Measurements from ENCODE around the gene HSD17B12. TPM values are rescaled to one million over a fixed set of nuclear protein-coding genes. Genes with fewer than 3 reads are reported as not detected.

The HSD17B12 gene
- total and polyA plus RNA-seq, 8 donors = 64.5 to 150 (median 78.1) TPM

DNA sequence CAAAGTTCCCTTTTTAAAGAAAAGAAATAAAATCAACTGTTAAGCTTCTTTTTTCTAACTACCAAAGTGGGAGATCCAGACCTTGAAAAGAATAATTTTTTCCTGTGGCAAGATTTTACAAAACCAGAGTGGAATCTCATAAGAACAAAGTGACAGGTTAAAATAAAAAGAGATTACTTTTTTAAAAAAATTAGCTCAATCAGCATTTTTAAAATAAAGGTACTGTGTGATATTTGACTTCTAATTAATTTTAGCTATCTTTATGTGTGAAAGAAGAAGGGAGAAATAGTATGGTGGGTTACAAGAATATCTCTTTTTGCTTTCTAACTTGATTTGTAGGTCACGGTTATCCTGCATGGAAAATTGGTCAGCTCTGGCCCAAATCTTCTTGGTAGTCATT is 107.3 kb downstream of the HSD17B12 start:
- no peak overlapping the region for H3K4me3 ChIP-seq
- DNase-seq (no peak), ATAC-seq (no peak)
- TF ChIP-seq, protein P1, sequence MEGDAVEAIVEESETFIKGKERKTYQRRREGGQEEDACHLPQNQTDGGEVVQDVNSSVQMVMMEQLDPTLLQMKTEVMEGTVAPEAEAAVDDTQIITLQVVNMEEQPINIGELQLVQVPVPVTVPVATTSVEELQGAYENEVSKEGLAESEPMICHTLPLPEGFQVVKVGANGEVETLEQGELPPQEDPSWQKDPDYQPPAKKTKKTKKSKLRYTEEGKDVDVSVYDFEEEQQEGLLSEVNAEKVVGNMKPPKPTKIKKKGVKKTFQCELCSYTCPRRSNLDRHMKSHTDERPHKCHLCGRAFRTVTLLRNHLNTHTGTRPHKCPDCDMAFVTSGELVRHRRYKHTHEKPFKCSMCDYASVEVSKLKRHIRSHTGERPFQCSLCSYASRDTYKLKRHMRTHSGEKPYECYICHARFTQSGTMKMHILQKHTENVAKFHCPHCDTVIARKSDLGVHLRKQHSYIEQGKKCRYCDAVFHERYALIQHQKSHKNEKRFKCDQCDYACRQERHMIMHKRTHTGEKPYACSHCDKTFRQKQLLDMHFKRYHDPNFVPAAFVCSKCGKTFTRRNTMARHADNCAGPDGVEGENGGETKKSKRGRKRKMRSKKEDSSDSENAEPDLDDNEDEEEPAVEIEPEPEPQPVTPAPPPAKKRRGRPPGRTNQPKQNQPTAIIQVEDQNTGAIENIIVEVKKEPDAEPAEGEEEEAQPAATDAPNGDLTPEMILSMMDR (IDR thresholded peaks at IDR 0.05) = no peak
- peaks cover 0 to 21% of the 10 kb centered on the region in 2 donors for H3K9me3 ChIP-seq
- intact Hi-C loops (cut with DNase I) = no loop called here
- peak overlapping the region in 1 of 2 donors; percentile 89 for H3K27ac ChIP-seq
- H3K4me1 ChIP-seq = peaks cover 0 to 7% of the 10 kb centered on the region in 2 donors
- H3K36me3 ChIP-seq = peaks cover 0 to 6% of the 10 kb centered on the region in 2 donors
- H3K27me3 ChIP-seq = no peaks in the 10 kb centered on the region

DNA sequence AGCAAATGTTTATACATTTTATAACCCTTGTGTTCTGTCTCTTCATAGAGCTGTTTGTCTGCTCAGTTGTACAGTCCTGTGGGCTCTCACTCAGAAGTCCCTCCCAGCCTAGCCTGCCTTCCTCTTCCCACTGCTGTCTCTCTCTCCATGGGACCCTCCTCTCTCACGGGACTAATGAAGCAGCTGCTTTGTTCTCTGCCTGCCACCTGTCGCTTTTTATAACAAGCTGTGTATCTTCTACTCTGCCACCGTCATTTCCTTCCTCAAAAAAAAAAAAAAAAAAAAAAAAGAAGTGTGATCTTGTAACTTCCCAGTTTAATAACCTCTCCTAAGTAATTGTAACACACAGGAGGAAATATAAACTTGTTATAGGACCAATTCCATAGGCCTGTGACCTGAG is 107.9 kb downstream of the HSD17B12 start:
- DNase-seq (peak in 1 of 4 donors; percentile 1), ATAC-seq (peak; percentile 44)
- Histone ChIP-seq H3K36me3 (peaks cover 0 to 6% of the 10 kb centered on the region in 2 donors), H3K4me3 (no peak overlapping the region), H3K4me1 (peaks cover 0 to 7% of the 10 kb centered on the region in 2 donors), H3K27ac (peak overlapping the region in 1 of 2 donors; percentile 89), H3K27me3 (no peaks in the 10 kb centered on the region), H3K9me3 (peaks cover 0 to 19% of the 10 kb centered on the region in 2 donors)
- intact Hi-C loops (cut with DNase I) = no loop called here
- TF ChIP-seq, protein P1 (IDR thresholded peaks at IDR 0.05) = no peak

DNA sequence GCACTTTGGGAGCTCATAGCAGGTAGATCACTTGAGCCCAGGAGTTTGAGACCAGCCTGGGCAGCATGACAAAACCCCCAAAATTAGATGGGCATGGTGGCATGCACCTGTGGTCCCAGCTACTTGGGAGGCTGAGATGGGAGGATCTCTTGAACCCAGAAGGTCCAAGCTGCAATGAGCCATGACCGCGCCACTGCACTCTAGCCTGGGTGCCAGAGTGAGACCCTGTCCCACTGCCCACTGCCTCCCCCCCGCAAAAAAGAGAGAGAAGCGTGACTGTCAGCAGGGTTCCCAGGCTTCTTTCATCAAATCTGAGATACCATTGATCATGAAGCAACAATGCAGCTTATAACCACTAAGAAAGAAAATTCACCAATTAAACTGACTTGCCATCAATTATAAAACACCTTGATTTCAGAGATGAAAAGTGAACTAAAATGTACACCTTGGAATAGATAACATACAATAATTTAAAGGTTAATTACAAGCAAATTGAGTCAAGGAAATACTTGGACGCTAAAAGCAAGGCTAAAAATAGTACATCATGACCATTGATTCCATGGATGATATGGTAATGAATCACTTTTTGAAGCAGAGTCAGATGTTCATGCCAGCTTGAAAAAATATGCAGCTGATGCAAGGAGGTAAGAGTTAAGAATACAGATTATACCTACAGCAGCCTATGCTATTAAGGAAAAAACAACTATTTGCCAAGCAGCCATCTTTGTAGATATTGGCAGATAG is 109.3 kb downstream of the HSD17B12 start:
- no peaks in the 10 kb centered on the region for H3K27me3 ChIP-seq
- intact Hi-C loops (cut with DNase I) = no loop called here
- TF ChIP-seq, protein P1 (IDR thresholded peaks at IDR 0.05) = no peak
- H3K9me3 ChIP-seq = peaks cover 0 to 5% of the 10 kb centered on the region in 2 donors
- H3K27ac ChIP-seq = no peak overlapping the region
- peaks cover 0 to 7% of the 10 kb centered on the region in 2 donors for H3K4me1 ChIP-seq
- ATAC-seq = no peak
- no peaks in the 10 kb centered on the region for H3K36me3 ChIP-seq
- no peak overlapping the region for H3K4me3 ChIP-seq
- DNase-seq = no peak

DNA sequence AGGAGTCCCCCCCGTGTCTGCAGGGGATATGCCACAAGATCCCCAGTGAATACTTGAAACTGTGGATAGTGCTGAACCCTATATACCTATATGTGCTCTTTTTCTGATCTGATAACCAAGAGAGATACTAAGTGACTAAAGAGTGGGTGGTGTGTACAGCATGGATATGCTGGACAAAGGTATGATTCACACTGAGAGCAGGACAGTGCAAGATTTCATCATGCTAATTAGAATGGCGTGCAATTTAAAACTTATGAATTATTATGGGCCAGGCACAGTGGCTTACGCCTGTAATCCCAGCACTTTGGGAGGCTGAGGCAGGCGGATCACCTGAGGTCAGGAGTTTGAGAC is 109.9 kb downstream of the HSD17B12 start:
- H3K27ac ChIP-seq = no peak overlapping the region
- H3K9me3 ChIP-seq = no peaks in the 10 kb centered on the region
- peaks cover 0 to 7% of the 10 kb centered on the region in 2 donors for H3K4me1 ChIP-seq
- H3K4me3 ChIP-seq = no peak overlapping the region
- intact Hi-C loops (cut with DNase I) = no loop called here
- TF ChIP-seq, protein P1 (IDR thresholded peaks at IDR 0.05) = no peak
- ATAC-seq (no peak), DNase-seq (no peak)
- H3K36me3 ChIP-seq = peaks cover 0 to 4% of the 10 kb centered on the region in 2 donors
- no peaks in the 10 kb centered on the region for H3K27me3 ChIP-seq

DNA sequence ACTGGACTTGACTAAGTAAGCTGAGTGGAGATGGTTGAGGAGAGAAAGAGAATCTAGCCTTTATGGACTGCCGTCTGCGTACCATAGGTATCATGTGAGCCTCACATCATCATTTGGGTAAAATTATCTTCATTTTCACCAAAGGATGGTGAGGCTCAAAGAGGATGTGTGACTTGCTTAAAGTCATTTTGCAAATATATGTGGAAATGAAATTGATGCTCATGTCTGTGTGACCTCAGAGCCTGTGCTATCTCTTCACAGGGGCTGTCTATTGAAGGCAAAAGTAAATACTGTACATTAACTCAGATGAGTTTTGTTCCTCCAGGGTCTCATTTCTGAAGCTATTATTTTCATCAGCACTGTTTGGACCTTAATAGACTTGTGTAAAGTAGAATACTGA is 116.8 kb downstream of the HSD17B12 start:
- no peaks in the 10 kb centered on the region for H3K27me3 ChIP-seq
- TF ChIP-seq, protein P1 (IDR thresholded peaks at IDR 0.05) = no peak
- DNase-seq = no peak
- intact Hi-C loops (cut with DNase I) = no loop called here
- H3K36me3 ChIP-seq = peaks cover 0 to 14% of the 10 kb centered on the region in 2 donors
- H3K27ac ChIP-seq = no peak overlapping the region
- no peak for ATAC-seq
- no peaks in the 10 kb centered on the region for H3K4me1 ChIP-seq
- H3K9me3 ChIP-seq = no peaks in the 10 kb centered on the region
- no peak overlapping the region for H3K4me3 ChIP-seq

Measured in left lung (tissue), 10 donors.